HepG2 (cell line): Measurements from ENCODE around the gene RSBN1L. TPM values are rescaled to one million over a fixed set of nuclear protein-coding genes. Genes with fewer than 3 reads are reported as not detected.

ENCODE experiments used
- ARID3A ChIP-seq: IDR thresholded peaks from 2 replicates; pipeline ENCODE4 v1.6.1; 2012; ENCODE audit warnings: low read depth, low read length, improper control_type of control experiment
- ARID5B ChIP-seq: IDR thresholded peaks from 2 replicates; pipeline ENCODE4 v1.4.0; 2020; ENCODE audit warnings: mild to moderate bottlenecking, missing genetic modification reagents
- CC2D1A ChIP-seq: sonication (generic); formaldehyde crosslinking; IDR thresholded peaks from 2 replicates; pipeline ENCODE4 v1.8.1; 2023; ENCODE audit warnings: mild to moderate bottlenecking, missing genetic modification reagents
- FOXA3 ChIP-seq: IDR thresholded peaks from 2 replicates; pipeline ENCODE4 v1.6.1; 2016; ENCODE audit warnings: missing genetic modification reagents, missing compliant biosample characterization
- HMGXB3 ChIP-seq: sonication (generic); formaldehyde crosslinking; IDR thresholded peaks from 2 replicates; pipeline ENCODE4 v1.4.0; 2020; ENCODE audit warnings: missing genetic modification reagents, borderline replicate concordance
- HOMEZ ChIP-seq: IDR thresholded peaks from 2 replicates; pipeline ENCODE4 v1.6.1; 2016; ENCODE audit warnings: low read depth
- POGZ ChIP-seq: sonication (generic); formaldehyde crosslinking; IDR thresholded peaks from 2 replicates; pipeline ENCODE4 v1.4.0; 2020; ENCODE audit warnings: mild to moderate bottlenecking, missing genetic modification reagents
- RARA ChIP-seq: IDR thresholded peaks from 2 replicates; pipeline ENCODE4 v1.6.1; 2016; ENCODE audit warnings: missing genetic modification reagents, missing compliant biosample characterization
- SOX13 ChIP-seq, 3 experiments: fragments of 450-650 bp in 1 of 3; sonication (generic) in 1 of 3; formaldehyde crosslinking in 1 of 3; IDR thresholded peaks in 2 of 3; conservative IDR thresholded peaks in 1 of 3; 2 replicates each; pipeline versions ENCODE4 v1.5.0 to v1.6.1; 2016 to 2020; ENCODE audit warnings: antibody characterized with exemption in 1 of 3, mild to moderate bottlenecking in 1 of 3, missing compliant biosample characterization in 1 of 3, missing genetic modification reagents in 1 of 3, moderate library complexity in 1 of 3
- ZFY ChIP-seq: sonication (generic); formaldehyde crosslinking; IDR thresholded peaks from 2 replicates; pipeline ENCODE4 v1.4.0; 2020; ENCODE audit warnings: missing genetic modification reagents
- ZNF687 ChIP-seq: sonication (generic); formaldehyde crosslinking; IDR thresholded peaks from 2 replicates; pipeline ENCODE4 v1.5.1; 2020; ENCODE audit warnings: mild to moderate bottlenecking, missing genetic modification reagents, moderate library complexity
- ZNF724P ChIP-seq: sonication (generic); formaldehyde crosslinking; IDR thresholded peaks from 2 replicates; pipeline ENCODE4 v1.8.0; 2022; ENCODE audit warnings: missing genetic modification reagents, borderline replicate concordance
- polyA plus RNA-seq, 8 experiments: library from polyadenylated mRNA; depleted of rRNA in 3 of 8; stranded (reverse) in 7 of 8; unstranded in 1 of 8; fragments of >200 nt; fragmentation: Illumina TruSeq in 4 of 8; extraction: Trizol in 4 of 8; gene quantifications; 2 replicates each; pipeline versions ENCODE4 v1.2.1 to v1.2.3, GENCODE V29; 2011 to 2016; ENCODE audit warnings: low read depth in 4 of 8, missing spikeins in 1 of 8, mixed read lengths in 1 of 8; ENCODE audit not compliant: insufficient read depth in 1 of 8
- total RNA-seq, 5 experiments: library from RNA; depleted of rRNA; stranded (reverse); fragments of >200 nt; fragmentation: Illumina TruSeq; extraction: Trizol; gene quantifications; 2 replicates each; pipeline ENCODE4 v1.2.3, GENCODE V29; 2016; ENCODE audit warnings: low read depth in 1 of 5

RSBN1L gene
- total and polyA plus RNA-seq, 2 of the 13 experiments (the other 11 are each of a cell fraction or from before 2014, with no cell fraction given): 7.7 to 21.3 TPM

- TF ChIP-seq ARID5B (CRISPR knock-in tag): 0 out of 2 replicates have a peak, but pooled peaks have one; percentile 44
- peak; percentile 34 for TF ChIP-seq RARA (CRISPR knock-in tag)
- TF ChIP-seq ARID3A: no peak
- TF ChIP-seq ZNF724P (CRISPR knock-in tag): no peak
- no peak for TF ChIP-seq SOX13 (IDR thresholded peaks at IDR 0.05)
- peak in 1 of 2 experiments; percentile 80; a peak in 2 of 4 replicates for TF ChIP-seq SOX13 (CRISPR knock-in tag; conservative IDR thresholded peaks at IDR 0.05 in 1 of 2, IDR thresholded peaks at IDR 0.05 in 1 of 2)
- TF ChIP-seq HMGXB3 (CRISPR knock-in tag): 0 out of 2 replicates have a peak, but pooled peaks have one; percentile 23
- TF ChIP-seq HOMEZ (CRISPR knock-in tag): 0 out of 2 replicates have a peak, but pooled peaks have one; percentile 38
- peak; percentile 45 for TF ChIP-seq ZFY
- peak; percentile 66 for TF ChIP-seq POGZ (CRISPR knock-in tag)
- TF ChIP-seq ZNF687 (CRISPR knock-in tag): peak; percentile 55
- peak; percentile 62 for TF ChIP-seq FOXA3 (CRISPR knock-in tag)
- no peak for TF ChIP-seq CC2D1A (CRISPR knock-in tag)
Measured at GRCh38 chr7:77747178-77747577, 50.9 kb downstream of the RSBN1L start (continued).
